SH-SY5Y (cell line): Measurements from ENCODE around the gene MARS1.

Experiments used
- GATA2 ChIP-seq: IDR thresholded peaks from 2 replicates; pipeline ENCODE4 v1.6.1; 2011; ENCODE audit warnings: mild to moderate bottlenecking, low read depth, low read length
- GATA3 ChIP-seq: IDR thresholded peaks from 2 replicates; pipeline ENCODE4 v1.6.1; 2011; ENCODE audit warnings: low read depth, mild to moderate bottlenecking, low read length, moderate library complexity

DNA sequence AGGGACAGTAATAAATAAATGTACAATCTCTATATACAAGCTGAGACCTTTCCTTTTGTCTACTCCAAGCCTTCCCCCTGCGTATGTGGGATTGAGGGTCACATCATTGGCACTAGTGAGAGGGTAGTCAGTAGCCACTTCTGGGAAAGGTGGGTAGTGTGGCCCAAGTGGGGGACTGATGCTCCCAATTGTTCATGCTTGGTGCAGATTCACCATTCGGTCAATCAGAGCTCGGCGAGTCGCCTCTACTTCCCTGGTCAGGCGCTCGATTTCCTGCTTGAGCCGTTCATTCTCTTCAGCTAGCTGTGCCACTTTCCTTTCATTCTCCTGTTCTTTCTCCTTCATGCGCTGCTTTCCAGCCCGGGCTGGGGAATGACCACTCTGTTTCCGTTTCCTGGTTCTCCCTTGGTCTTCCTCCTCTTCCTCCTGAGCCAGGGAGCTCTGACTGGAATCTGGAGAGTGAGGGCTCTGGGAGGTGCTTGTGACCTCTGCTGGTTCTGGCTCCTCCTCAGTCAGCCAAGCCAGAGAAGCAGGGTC lies 28.8 kb downstream of the MARS1 start:
- TF ChIP-seq GATA2 = no peak
- no peak for TF ChIP-seq GATA3
